ENCODE measurements around the gene KLHDC1. TPM values are rescaled to one million over a fixed set of nuclear protein-coding genes. Genes with fewer than 3 reads are reported as not detected.

KLHDC1 gene
- total and polyA plus RNA-seq, 2 donors from 2014 or later = 2.3 to 8.4 TPM

GRCh38 chr14:49659526-49660455 lies 33.1 kb upstream of the KLHDC1 start:
- DNase-seq (no peak), FAIRE-seq (no peak)
- no peak overlapping the region for H3K4me3 ChIP-seq (ENCODE audit: low read length in 3 of 3)
- intact Hi-C loops (cut with DNase I) = no loop called here
- no peaks in the 10 kb centered on the region for H3K9me3 ChIP-seq (ENCODE audit: control insufficient read depth in 2 of 3, insufficient read depth in 1 of 3, low read length in 3 of 3)
- H3K36me3 ChIP-seq (ENCODE audit: control insufficient read depth in 2 of 3, insufficient read depth in 3 of 3, low read length in 3 of 3) = no peaks in the 10 kb centered on the region
- no peaks in the 10 kb centered on the region for H3K4me1 ChIP-seq (ENCODE audit: control insufficient read depth in 2 of 3, insufficient read depth in 2 of 3, low read depth in 1 of 3, low read length in 3 of 3)
- no peak overlapping the region for H3K27ac ChIP-seq (ENCODE audit: low read depth in 2 of 2, low read length in 2 of 2)
- TF ChIP-seq CTCF (IDR thresholded peaks at IDR 0.05; ENCODE audit: borderline replicate concordance, extremely low read depth, insufficient read depth) = no peak
- no peak overlapping the region for H3K9ac ChIP-seq (ENCODE audit: low read length in 3 of 3)
- no peaks in the 10 kb centered on the region for H3K27me3 ChIP-seq (ENCODE audit: control insufficient read depth, insufficient read depth, low read length)

GRCh38 chr14:49670475-49670874 lies 22.4 kb upstream of the KLHDC1 start:
- FAIRE-seq = no peak
- Histone ChIP-seq H3K27ac (ENCODE audit: low read depth in 2 of 2, low read length in 2 of 2) (no peak overlapping the region), H3K27me3 (ENCODE audit: control insufficient read depth, insufficient read depth, low read length) (no peaks in the 10 kb centered on the region), H3K9ac (ENCODE audit: low read length in 3 of 3) (no peak overlapping the region), H3K4me3 (ENCODE audit: low read length in 3 of 3) (no peak overlapping the region), H3K9me3 (ENCODE audit: control insufficient read depth in 2 of 3, insufficient read depth in 1 of 3, low read length in 3 of 3) (no peaks in the 10 kb centered on the region), H3K36me3 (ENCODE audit: control insufficient read depth in 2 of 3, insufficient read depth in 3 of 3, low read length in 3 of 3) (no peaks in the 10 kb centered on the region), H3K4me1 (ENCODE audit: control insufficient read depth in 2 of 3, insufficient read depth in 2 of 3, low read depth in 1 of 3, low read length in 3 of 3) (no peaks in the 10 kb centered on the region)
- intact Hi-C loops (cut with DNase I) = no loop called here
- DNase-seq = no peak
- TF ChIP-seq CTCF (IDR thresholded peaks at IDR 0.05; ENCODE audit: borderline replicate concordance, extremely low read depth, insufficient read depth) = no peak

GRCh38 chr14:49673586-49673985 lies 19.3 kb upstream of the KLHDC1 start:
- Histone ChIP-seq H3K9ac (ENCODE audit: low read length in 3 of 3) (no peak overlapping the region), H3K27me3 (ENCODE audit: control insufficient read depth, insufficient read depth, low read length) (no peaks in the 10 kb centered on the region), H3K9me3 (ENCODE audit: control insufficient read depth in 2 of 3, insufficient read depth in 1 of 3, low read length in 3 of 3) (no peaks in the 10 kb centered on the region), H3K36me3 (ENCODE audit: control insufficient read depth in 2 of 3, insufficient read depth in 3 of 3, low read length in 3 of 3) (no peaks in the 10 kb centered on the region), H3K4me3 (ENCODE audit: low read length in 3 of 3) (no peak overlapping the region), H3K4me1 (ENCODE audit: control insufficient read depth in 2 of 3, insufficient read depth in 2 of 3, low read depth in 1 of 3, low read length in 3 of 3) (no peaks in the 10 kb centered on the region), H3K27ac (ENCODE audit: low read depth in 2 of 2, low read length in 2 of 2) (no peak overlapping the region)
- intact Hi-C loops (cut with DNase I) = no loop called here
- FAIRE-seq = no peak
- DNase-seq = no peak
- TF ChIP-seq CTCF (IDR thresholded peaks at IDR 0.05; ENCODE audit: borderline replicate concordance, extremely low read depth, insufficient read depth) = no peak

Data from kidney (tissue), 14 donors.